Measurements from ENCODE around the gene KIAA1586.
"Not testable (repeated sequence)": the region's sequence is repeated elsewhere in the genome, so short reads cannot be mapped to it uniquely, and the experiment has no call there.

KIAA1586 gene

GRCh38 chr6:57046332-57047256, at the start of gene KIAA1586:
KIAA1586 (plus strand) TSS chr6:57046693; CDS start chr6:57046756, 63 bp downstream.
- H3K27me3 ChIP-seq (ENCODE audit: control insufficient read depth in 1 of 2, insufficient read depth in 2 of 2, low read length in 2 of 2); H3K9ac ChIP-seq (ENCODE audit: low read length); H3K36me3 ChIP-seq (ENCODE audit: insufficient read depth, low read length); H3K9me3 ChIP-seq (ENCODE audit: low read length): not testable (repeated sequence)
- Histone ChIP-seq H3K27ac (ENCODE audit: low read depth, low read length) (peak within 1 kb of the TSS; percentile 90), H3K4me3 (ENCODE audit: low read depth in 1 of 2, low read length in 2 of 2) (peak within 1 kb of the TSS; percentile 37 to 64), H3K4me1 (ENCODE audit: insufficient read depth, low read length) (peaks cover 10% of the 10 kb centered on the region)

GRCh38 chr6:56999049-56999448, 47.4 kb upstream of the KIAA1586 start:
- H3K9me3 ChIP-seq (ENCODE audit: low read length), result no peaks in the 10 kb centered on the region
- H3K4me3 ChIP-seq (ENCODE audit: low read depth in 1 of 2, low read length in 2 of 2), result no peak overlapping the region
- H3K9ac ChIP-seq (ENCODE audit: low read length), result no peak overlapping the region
- H3K27ac ChIP-seq (ENCODE audit: low read depth, low read length), result no peak overlapping the region
- no peaks in the 10 kb centered on the region for H3K4me1 ChIP-seq (ENCODE audit: insufficient read depth, low read length)
- no peaks in the 10 kb centered on the region for H3K36me3 ChIP-seq (ENCODE audit: insufficient read depth, low read length)
- no peaks in the 10 kb centered on the region for H3K27me3 ChIP-seq (ENCODE audit: control insufficient read depth in 1 of 2, insufficient read depth in 2 of 2, low read length in 2 of 2)

- not testable (repeated sequence) for H3K27me3 ChIP-seq (ENCODE audit: control insufficient read depth in 1 of 2, insufficient read depth in 2 of 2, low read length in 2 of 2); H3K27ac ChIP-seq (ENCODE audit: low read depth, low read length); H3K4me3 ChIP-seq (ENCODE audit: low read depth in 1 of 2, low read length in 2 of 2); H3K9ac ChIP-seq (ENCODE audit: low read length); H3K36me3 ChIP-seq (ENCODE audit: insufficient read depth, low read length); H3K9me3 ChIP-seq (ENCODE audit: low read length); H3K4me1 ChIP-seq (ENCODE audit: insufficient read depth, low read length)
Observed at GRCh38 chr6:56999748-57000147, 46.7 kb upstream of the KIAA1586 start.

- no peaks in the 10 kb centered on the region for H3K4me1 ChIP-seq (ENCODE audit: insufficient read depth, low read length)
- H3K9me3 ChIP-seq (ENCODE audit: low read length), result no peaks in the 10 kb centered on the region
- H3K27ac ChIP-seq (ENCODE audit: low read depth, low read length), result no peak overlapping the region
- no peak overlapping the region for H3K9ac ChIP-seq (ENCODE audit: low read length)
- no peaks in the 10 kb centered on the region for H3K27me3 ChIP-seq (ENCODE audit: control insufficient read depth in 1 of 2, insufficient read depth in 2 of 2, low read length in 2 of 2)
- H3K36me3 ChIP-seq (ENCODE audit: insufficient read depth, low read length), result no peaks in the 10 kb centered on the region
- H3K4me3 ChIP-seq (ENCODE audit: low read depth in 1 of 2, low read length in 2 of 2), result no peak overlapping the region
Observed at GRCh38 chr6:57002197-57002596, 44.3 kb upstream of the KIAA1586 start.

- Histone ChIP-seq H3K4me1 (ENCODE audit: insufficient read depth, low read length) (no peaks in the 10 kb centered on the region), H3K4me3 (ENCODE audit: low read depth in 1 of 2, low read length in 2 of 2) (no peak overlapping the region), H3K36me3 (ENCODE audit: insufficient read depth, low read length) (no peaks in the 10 kb centered on the region), H3K9ac (ENCODE audit: low read length) (no peak overlapping the region), H3K9me3 (ENCODE audit: low read length) (no peaks in the 10 kb centered on the region), H3K27me3 (ENCODE audit: control insufficient read depth in 1 of 2, insufficient read depth in 2 of 2, low read length in 2 of 2) (no peaks in the 10 kb centered on the region), H3K27ac (ENCODE audit: low read depth, low read length) (no peak overlapping the region)
Observed at GRCh38 chr6:57004292-57004691, 42.2 kb upstream of the KIAA1586 start.

GRCh38 chr6:57006101-57006500, 40.4 kb upstream of the KIAA1586 start:
- no peak overlapping the region for H3K27ac ChIP-seq (ENCODE audit: low read depth, low read length)
- no peaks in the 10 kb centered on the region for H3K9me3 ChIP-seq (ENCODE audit: low read length)
- H3K4me3 ChIP-seq (ENCODE audit: low read depth in 1 of 2, low read length in 2 of 2), result no peak overlapping the region
- H3K4me1 ChIP-seq (ENCODE audit: insufficient read depth, low read length), result no peaks in the 10 kb centered on the region
- no peaks in the 10 kb centered on the region for H3K36me3 ChIP-seq (ENCODE audit: insufficient read depth, low read length)
- H3K9ac ChIP-seq (ENCODE audit: low read length), result no peak overlapping the region
- no peaks in the 10 kb centered on the region for H3K27me3 ChIP-seq (ENCODE audit: control insufficient read depth in 1 of 2, insufficient read depth in 2 of 2, low read length in 2 of 2)

GRCh38 chr6:57008069-57008468, 38.4 kb upstream of the KIAA1586 start:
- not testable (repeated sequence) for H3K4me1 ChIP-seq (ENCODE audit: insufficient read depth, low read length); H3K27me3 ChIP-seq (ENCODE audit: control insufficient read depth in 1 of 2, insufficient read depth in 2 of 2, low read length in 2 of 2); H3K9me3 ChIP-seq (ENCODE audit: low read length)

GRCh38 chr6:57013521-57013926, 33.0 kb upstream of the KIAA1586 start:
- Histone ChIP-seq H3K9me3 (ENCODE audit: low read length) (no peaks in the 10 kb centered on the region), H3K36me3 (ENCODE audit: insufficient read depth, low read length) (no peaks in the 10 kb centered on the region), H3K27ac (ENCODE audit: low read depth, low read length) (no peak overlapping the region)

More at GRCh38 chr6:57008069-57008468, 38.4 kb upstream of the KIAA1586 start:
- H3K27ac ChIP-seq (ENCODE audit: low read depth, low read length); H3K4me3 ChIP-seq (ENCODE audit: low read depth in 1 of 2, low read length in 2 of 2); H3K9ac ChIP-seq (ENCODE audit: low read length); H3K36me3 ChIP-seq (ENCODE audit: insufficient read depth, low read length): not testable (repeated sequence)

GRCh38 chr6:57017069-57017468, 29.4 kb upstream of the KIAA1586 start:
- Histone ChIP-seq H3K4me3 (ENCODE audit: low read depth in 1 of 2, low read length in 2 of 2) (no peak overlapping the region), H3K4me1 (ENCODE audit: insufficient read depth, low read length) (no peaks in the 10 kb centered on the region), H3K9me3 (ENCODE audit: low read length) (no peaks in the 10 kb centered on the region), H3K36me3 (ENCODE audit: insufficient read depth, low read length) (no peaks in the 10 kb centered on the region), H3K9ac (ENCODE audit: low read length) (no peak overlapping the region), H3K27me3 (ENCODE audit: control insufficient read depth in 1 of 2, insufficient read depth in 2 of 2, low read length in 2 of 2) (no peaks in the 10 kb centered on the region), H3K27ac (ENCODE audit: low read depth, low read length) (no peak overlapping the region)

More at GRCh38 chr6:57013521-57013926, 33.0 kb upstream of the KIAA1586 start:
- Histone ChIP-seq H3K27me3 (ENCODE audit: control insufficient read depth in 1 of 2, insufficient read depth in 2 of 2, low read length in 2 of 2) (no peaks in the 10 kb centered on the region), H3K4me1 (ENCODE audit: insufficient read depth, low read length) (no peaks in the 10 kb centered on the region), H3K4me3 (ENCODE audit: low read depth in 1 of 2, low read length in 2 of 2) (no peak overlapping the region), H3K9ac (ENCODE audit: low read length) (no peak overlapping the region)

GRCh38 chr6:57017841-57018240, 28.7 kb upstream of the KIAA1586 start:
- H3K4me1 ChIP-seq (ENCODE audit: insufficient read depth, low read length), result no peaks in the 10 kb centered on the region
- H3K36me3 ChIP-seq (ENCODE audit: insufficient read depth, low read length), result no peaks in the 10 kb centered on the region
- no peak overlapping the region for H3K9ac ChIP-seq (ENCODE audit: low read length)
- H3K4me3 ChIP-seq (ENCODE audit: low read depth in 1 of 2, low read length in 2 of 2), result no peak overlapping the region
- H3K27ac ChIP-seq (ENCODE audit: low read depth, low read length), result no peak overlapping the region
- H3K9me3 ChIP-seq (ENCODE audit: low read length), result no peaks in the 10 kb centered on the region
- H3K27me3 ChIP-seq (ENCODE audit: control insufficient read depth in 1 of 2, insufficient read depth in 2 of 2, low read length in 2 of 2), result no peaks in the 10 kb centered on the region

GRCh38 chr6:57019434-57019833, 27.1 kb upstream of the KIAA1586 start:
- H3K9ac ChIP-seq (ENCODE audit: low read length), result no peak overlapping the region
- no peaks in the 10 kb centered on the region for H3K27me3 ChIP-seq (ENCODE audit: control insufficient read depth in 1 of 2, insufficient read depth in 2 of 2, low read length in 2 of 2)
- H3K36me3 ChIP-seq (ENCODE audit: insufficient read depth, low read length), result no peaks in the 10 kb centered on the region
- H3K4me1 ChIP-seq (ENCODE audit: insufficient read depth, low read length), result no peaks in the 10 kb centered on the region
- H3K27ac ChIP-seq (ENCODE audit: low read depth, low read length), result no peak overlapping the region
- no peaks in the 10 kb centered on the region for H3K9me3 ChIP-seq (ENCODE audit: low read length)
- H3K4me3 ChIP-seq (ENCODE audit: low read depth in 1 of 2, low read length in 2 of 2), result no peak overlapping the region
